ENCODE measurements around the gene GPR37.

DNA sequence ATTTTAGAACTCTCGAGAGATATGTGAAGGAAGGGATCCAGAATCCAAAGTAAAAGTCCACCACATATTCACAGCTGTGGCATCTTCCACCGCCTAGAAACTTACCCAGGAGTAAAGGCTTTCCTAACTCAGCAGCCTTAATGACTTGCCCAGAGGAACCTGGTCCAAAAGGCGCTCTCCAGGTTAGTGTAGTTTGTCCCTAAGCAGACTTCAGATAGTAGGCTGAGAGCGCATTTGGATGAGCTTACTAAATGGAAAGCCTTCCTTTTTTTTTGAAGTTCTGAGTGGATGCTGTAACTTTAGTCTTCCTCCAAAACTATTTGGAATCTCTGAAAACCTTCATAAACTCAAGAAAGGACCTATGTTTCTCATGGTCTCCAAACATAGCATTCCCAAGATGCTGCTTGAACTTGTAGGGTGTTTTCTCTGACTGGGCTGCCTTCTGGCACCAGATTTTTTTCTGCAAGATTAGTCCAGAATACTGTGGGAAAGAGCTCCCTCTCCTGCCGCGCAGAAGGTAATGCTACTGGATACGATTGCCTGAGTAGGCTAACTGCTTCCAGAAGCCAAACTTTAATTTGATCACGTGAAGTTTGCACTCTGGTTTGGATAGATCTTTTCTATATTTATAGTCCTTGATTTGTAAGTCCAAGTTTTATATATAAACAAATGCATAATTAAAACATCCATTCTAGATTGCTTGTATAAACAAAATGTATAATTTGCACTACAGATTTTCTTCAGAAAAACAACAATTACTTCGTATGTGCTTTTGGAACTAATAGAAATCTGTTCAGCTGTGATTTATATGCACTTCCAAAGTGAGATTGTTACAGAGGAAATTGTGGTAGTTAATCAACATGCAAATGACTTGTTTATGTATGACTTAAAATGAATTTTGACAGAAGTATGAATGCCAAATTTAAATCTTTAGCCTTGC is 19.6 kb upstream of the GPR37 start:
- peak in 3 of 4 experiments; percentile 51 to 71 (median 61) for TF ChIP-seq CTCF (IDR thresholded peaks at IDR 0.05)
- no peak for TF ChIP-seq POLR2AphosphoS5 (IDR thresholded peaks at IDR 0.05)
- no peak for TF ChIP-seq POLR2A (IDR thresholded peaks at IDR 0.05)

Measured in prostate gland (tissue), 2 donors.